Astrocyte of the hippocampus (primary cell): ENCODE measurements around the gene SEMA6A.

Experiments
- DNase-seq: peaks from one replicate; pipeline ENCODE4 v3.0.0; 2011; ENCODE audit warnings: low read depth, low spot score

The SEMA6A gene

GRCh38 chr5:116410336-116410890, 164.2 kb downstream of the SEMA6A start:
- no peak for DNase-seq

GRCh38 chr5:116409591-116410296, 164.9 kb downstream of the SEMA6A start:
- DNase-seq: no peak

GRCh38 chr5:116406306-116407041, 168.1 kb downstream of the SEMA6A start:
- no peak for DNase-seq

- DNase-seq: no peak
Observed at GRCh38 chr5:116404792-116405191, 169.8 kb downstream of the SEMA6A start.

GRCh38 chr5:116404016-116404415, 170.6 kb downstream of the SEMA6A start:
- no peak for DNase-seq

GRCh38 chr5:116402235-116402634, 172.4 kb downstream of the SEMA6A start:
- no peak for DNase-seq

- no peak for DNase-seq
Observed at GRCh38 chr5:116401576-116401975, 173.0 kb downstream of the SEMA6A start.

- no peak for DNase-seq
Observed at GRCh38 chr5:116396476-116397099, 178.0 kb downstream of the SEMA6A start.

GRCh38 chr5:116395631-116396203, 178.9 kb downstream of the SEMA6A start:
- no peak for DNase-seq

GRCh38 chr5:116395226-116395625, 179.4 kb downstream of the SEMA6A start:
- no peak for DNase-seq

GRCh38 chr5:116394186-116394867, 180.3 kb downstream of the SEMA6A start:
- no peak for DNase-seq
